Upper lobe of right lung (tissue), 1 donor: ENCODE results near the gene PIK3R5. TPM values are rescaled to one million over a fixed set of nuclear protein-coding genes. Genes with fewer than 3 reads are reported as not detected.

Experiments
- ATAC-seq: fragments of 200-7000 bp; cut with Tn5 transposase; one replicate; pipeline ENCODE4 v1.9.1; 2020; ENCODE audit warnings: mild to moderate bottlenecking, moderate library complexity
- DNase-seq: peaks from one replicate; pipeline ENCODE4 v3.0.0-alpha.2; 2020
- H3K27ac ChIP-seq: fragments of 200-600 bp; one replicate; pipeline ENCODE4 v1.8.0; 2022
- H3K27me3 ChIP-seq: fragments of 200-600 bp; one replicate; pipeline ENCODE4 v1.8.0; 2022; ENCODE audit warnings: mild to moderate bottlenecking
- H3K36me3 ChIP-seq: fragments of 200-600 bp; one replicate; pipeline ENCODE4 v1.8.0; 2022
- H3K4me1 ChIP-seq: fragments of 200-600 bp; one replicate; pipeline ENCODE4 v1.8.0; 2022
- H3K4me3 ChIP-seq: fragments of 200-600 bp; one replicate; pipeline ENCODE4 v1.8.0; 2022; ENCODE audit warnings: mild to moderate bottlenecking
- H3K9me3 ChIP-seq: fragments of 200-600 bp; one replicate; pipeline ENCODE4 v1.8.0; 2022
- CTCF ChIP-seq: fragments of 200-600 bp; IDR thresholded peaks from one replicate; pipeline ENCODE4 v1.8.0; 2022; ENCODE audit warnings: antibody characterized with exemption
- intact Hi-C: fragments of 100-400 bp; cut with DNase I; formaldehyde crosslinking; loops from one replicate; pipeline ENCODE4 v1.11.0; 2022
- total RNA-seq: library from RNA; stranded (reverse); fragmentation: NEBNext Ultra II Directional; extraction: Animal tissue kit (Norgen Biotek cat#: 25700); gene quantifications from one replicate; pipeline ENCODE4 v1.2.1, GENCODE V29; 2021
- donor health status: DM: no; HTN: yes; CAD: no; lungs with severe emphysema.

PIK3R5 gene
- total RNA-seq, 1 donor from 2014 or later, result 37.7 TPM

DNA sequence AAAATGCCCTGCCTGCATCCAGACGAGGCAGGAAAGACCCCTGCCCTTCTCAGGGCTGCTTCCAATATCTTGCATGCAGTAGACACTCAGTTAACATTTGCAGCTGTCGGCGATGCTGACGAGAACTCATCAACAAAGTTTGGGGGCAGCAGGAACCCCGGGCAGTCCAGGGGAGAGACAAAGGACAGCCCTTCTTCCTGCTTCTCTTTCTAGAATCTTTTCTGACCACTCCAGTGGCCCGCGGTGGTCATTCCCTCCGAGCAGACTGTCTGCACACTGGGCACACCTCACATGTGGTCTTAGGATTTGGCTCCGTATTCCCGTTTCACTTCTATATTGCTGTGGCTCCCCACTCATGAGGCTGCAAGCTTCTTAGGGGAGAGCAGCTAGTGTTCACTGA lies 135.4 kb downstream of the PIK3R5 start:
- H3K4me3 ChIP-seq, result no peak overlapping the region

DNA sequence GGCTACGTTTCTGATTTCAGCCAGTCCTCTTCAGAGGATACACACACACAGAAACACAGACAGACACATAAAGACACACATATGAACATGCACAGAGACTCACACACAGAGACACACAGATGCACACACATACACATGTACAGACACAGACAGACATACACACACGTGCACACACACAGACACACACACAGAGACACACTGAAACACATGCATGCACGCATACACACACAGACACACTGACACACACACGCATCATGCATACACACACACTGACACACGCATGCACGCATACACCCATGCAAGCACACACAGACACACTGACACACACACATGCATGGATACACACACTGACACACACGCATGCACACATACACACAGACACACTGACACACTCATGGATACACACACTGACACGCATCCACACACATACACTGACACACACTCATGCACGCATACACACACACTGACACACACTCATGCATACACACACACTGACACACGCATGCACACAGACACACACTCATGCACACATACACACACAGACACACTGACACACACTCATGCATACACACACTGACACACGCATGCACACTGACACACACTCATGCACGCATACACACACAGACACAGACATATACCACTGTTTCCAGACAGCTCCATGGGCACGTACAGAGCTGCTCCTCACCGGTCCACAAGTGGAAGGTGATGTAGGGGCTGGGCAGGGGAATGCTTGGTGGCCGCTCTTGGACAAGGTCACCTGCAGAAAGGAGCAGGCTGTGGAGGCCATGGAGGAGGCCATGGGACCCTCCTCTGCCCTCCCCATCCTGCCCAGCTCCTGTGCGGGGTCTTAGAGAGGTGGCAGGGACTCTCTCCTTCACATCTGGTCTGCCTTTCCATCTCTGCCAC lies 136.2 kb downstream of the PIK3R5 start:
- DNase-seq (no peak), ATAC-seq (no peak)
- no peak overlapping the region for H3K27ac ChIP-seq
- no peak overlapping the region for H3K4me3 ChIP-seq
- H3K4me1 ChIP-seq, result no peaks in the 10 kb centered on the region
- peaks cover 5% of the 10 kb centered on the region for H3K27me3 ChIP-seq
- H3K36me3 ChIP-seq, result no peaks in the 10 kb centered on the region
- no peak for TF ChIP-seq CTCF
- intact Hi-C loops, result no loop called here
- H3K9me3 ChIP-seq, result no peaks in the 10 kb centered on the region

More for the DNA sequence above, 135.4 kb downstream of the PIK3R5 start:
- Histone ChIP-seq H3K27me3 (peaks cover 11% of the 10 kb centered on the region), H3K4me1 (no peaks in the 10 kb centered on the region), H3K9me3 (no peaks in the 10 kb centered on the region), H3K27ac (no peak overlapping the region), H3K36me3 (no peaks in the 10 kb centered on the region)
- DNase-seq (no peak), ATAC-seq (no peak)
- intact Hi-C loops, result no loop called here
- TF ChIP-seq CTCF, result no peak

Other genes with a start within 250 kb of the PIK3R5 start
- not detected for gene CCDC42, start 220.9 kb downstream of the PIK3R5 start, total RNA-seq
- not detected for gene SPDYE4, start 207.2 kb downstream of the PIK3R5 start, total RNA-seq
- gene MFSD6L, start 166.3 kb downstream of the PIK3R5 start, total RNA-seq, result 0.41 TPM
- 2.7 TPM for gene PIK3R6, start 98.0 kb downstream of the PIK3R5 start, total RNA-seq
- 4.1 TPM for gene NTN1, start 55.8 kb upstream of the PIK3R5 start, total RNA-seq